Heart left ventricle (tissue), 13 donors: ENCODE data around the gene TMEM38A.

Experiments
- POLR2A ChIP-seq, 2 donors: fragments of 450-650 bp; IDR thresholded peaks; one replicate each; pipeline ENCODE4 v1.6.1; 2017; ENCODE audit warnings: antibody characterized with exemption in 2 of 2, mild to moderate bottlenecking in 2 of 2, moderate library complexity in 2 of 2
- TF ChIP-seq, protein P1 (sequence below), 12 donors: fragments of 200-600 bp; sonication (generic) in 4 of 12; IDR thresholded peaks; one replicate each; pipeline versions ENCODE4 v1.5.0 to v1.8.0; 2018 to 2022; ENCODE audit warnings: antibody characterized with exemption in 12 of 12, mild to moderate bottlenecking in 5 of 12
- donor health status: ischemic (EF 13 %, LVEDD 7.1; RV severe dilation, severe dysfunction).
- donor health status: DM: no; HTN: yes; CAD: no.
- donor health status: DM: no; HTN: no; CAD: no.
- donor health status: ischemic (EF 25% LVEDD 6.9; RV normal size, moderate dysfunction).
- donor health status: ischemic (EF 25% LVEDD 5.7; RV mildly dilated, moderate dysfunction).
- donor health status: ischemic (EF 35%, LVEDD 5.7; RV mildly dilated, moderate dysfunction).
- donor health status: nonischemic (EF 11% LVEDD 7.7; RV severe dilation, severe dysfunction).
- donor health status: DM: yes; HTN: yes; CAD: no.
- donor health status: PGD.
- donor health status: ischemic (EF 29% LVEDD 5.4; RV normal size, mild dysfunction).
- donor health status: nonischemic (EF 23%, LVEDD 6.1; RV moderate dilation, normal function).

DNA sequence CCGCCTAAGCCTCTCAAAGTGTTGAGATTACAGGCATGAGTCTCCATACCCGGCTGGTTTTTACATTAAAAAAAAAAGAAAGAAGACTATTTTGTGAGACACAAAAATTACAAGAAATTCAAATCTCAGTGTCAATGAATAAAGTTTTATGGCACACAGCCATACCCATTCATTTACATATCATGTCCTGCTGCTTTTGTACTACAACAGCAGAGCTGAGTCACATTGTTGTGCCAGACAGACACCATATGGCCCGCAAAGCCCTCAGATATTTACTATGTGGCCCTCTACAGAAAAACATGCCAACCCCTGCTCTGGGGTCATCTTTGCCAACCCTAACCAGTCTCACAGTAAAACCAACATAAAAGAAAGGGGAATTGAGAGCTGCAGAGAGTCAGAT is 6.3 kb upstream of the TMEM38A start:
- TF ChIP-seq, protein P1, sequence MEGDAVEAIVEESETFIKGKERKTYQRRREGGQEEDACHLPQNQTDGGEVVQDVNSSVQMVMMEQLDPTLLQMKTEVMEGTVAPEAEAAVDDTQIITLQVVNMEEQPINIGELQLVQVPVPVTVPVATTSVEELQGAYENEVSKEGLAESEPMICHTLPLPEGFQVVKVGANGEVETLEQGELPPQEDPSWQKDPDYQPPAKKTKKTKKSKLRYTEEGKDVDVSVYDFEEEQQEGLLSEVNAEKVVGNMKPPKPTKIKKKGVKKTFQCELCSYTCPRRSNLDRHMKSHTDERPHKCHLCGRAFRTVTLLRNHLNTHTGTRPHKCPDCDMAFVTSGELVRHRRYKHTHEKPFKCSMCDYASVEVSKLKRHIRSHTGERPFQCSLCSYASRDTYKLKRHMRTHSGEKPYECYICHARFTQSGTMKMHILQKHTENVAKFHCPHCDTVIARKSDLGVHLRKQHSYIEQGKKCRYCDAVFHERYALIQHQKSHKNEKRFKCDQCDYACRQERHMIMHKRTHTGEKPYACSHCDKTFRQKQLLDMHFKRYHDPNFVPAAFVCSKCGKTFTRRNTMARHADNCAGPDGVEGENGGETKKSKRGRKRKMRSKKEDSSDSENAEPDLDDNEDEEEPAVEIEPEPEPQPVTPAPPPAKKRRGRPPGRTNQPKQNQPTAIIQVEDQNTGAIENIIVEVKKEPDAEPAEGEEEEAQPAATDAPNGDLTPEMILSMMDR (IDR thresholded peaks at IDR 0.05) = no peak
- TF ChIP-seq POLR2A (IDR thresholded peaks at IDR 0.05) = no peak
